Activated gamma-delta T cell treated with Interleukin-2 at 50 U/mL for 16 hours (primary cell): ENCODE measurements around the gene HSBP1L1.

Experiments
- DNase-seq: peaks from one replicate; pipeline ENCODE4 v3.0.0-alpha.2; 2020

The HSBP1L1 gene

GRCh38 chr18:79964330-79965118, at the start of gene HSBP1L1:
Gene HSBP1L1, plus strand, starts transcription at chr18:79964643. Its CDS starts 93 bp downstream, at chr18:79964736.
- DNase-seq = peak; percentile 64

- no peak for DNase-seq
Measured at GRCh38 chr18:79915161-79916127, 49.0 kb upstream of the HSBP1L1 start.

GRCh38 chr18:79916128-79916494, 48.3 kb upstream of the HSBP1L1 start:
- no peak for DNase-seq

GRCh38 chr18:79916546-79917168, 47.8 kb upstream of the HSBP1L1 start:
- DNase-seq = no peak

GRCh38 chr18:79917169-79917852, 47.1 kb upstream of the HSBP1L1 start:
- DNase-seq = no peak

- DNase-seq = no peak
Measured at GRCh38 chr18:79917853-79918614, 46.4 kb upstream of the HSBP1L1 start.

- no peak for DNase-seq
Measured at GRCh38 chr18:79918615-79919011, 45.8 kb upstream of the HSBP1L1 start.

- DNase-seq = no peak
Measured at GRCh38 chr18:79919089-79919488, 45.4 kb upstream of the HSBP1L1 start.

GRCh38 chr18:79921984-79922965, 42.2 kb upstream of the HSBP1L1 start:
- DNase-seq = peak; percentile 1

- DNase-seq = peak; percentile 2
Measured at GRCh38 chr18:79922971-79923411, 41.5 kb upstream of the HSBP1L1 start.

- DNase-seq = peak; percentile 1
Measured at GRCh38 chr18:79923896-79924585, 40.4 kb upstream of the HSBP1L1 start.

GRCh38 chr18:79924814-79925731, 39.4 kb upstream of the HSBP1L1 start:
- peak; percentile 0 for DNase-seq

- DNase-seq = no peak
Measured at GRCh38 chr18:79926306-79926705, 38.1 kb upstream of the HSBP1L1 start.

- peak; percentile 1 for DNase-seq
Measured at GRCh38 chr18:79926715-79927606, 37.5 kb upstream of the HSBP1L1 start.

- DNase-seq = peak; percentile 1
Measured at GRCh38 chr18:79927607-79928562, 36.6 kb upstream of the HSBP1L1 start.

- DNase-seq = no peak
Measured at GRCh38 chr18:79928563-79928960, 35.9 kb upstream of the HSBP1L1 start.
